Muscle layer of duodenum (tissue), 2 donors: ENCODE data around the gene TRABD2B.

Experiments used
- H3K27ac ChIP-seq: one replicate; pipeline ENCODE4 v1.7.0; 2013; ENCODE audit warnings: mild to moderate bottlenecking, low read length
- H3K27me3 ChIP-seq: one replicate; pipeline ENCODE4 v1.7.0; 2013; ENCODE audit warnings: low read depth, mild to moderate bottlenecking, control low read depth, low read length
- H3K36me3 ChIP-seq, 2 donors: one replicate each; pipeline ENCODE4 v1.7.0; 2013; ENCODE audit warnings: low read length in 2 of 2, control low read depth in 1 of 2, mild to moderate bottlenecking in 1 of 2; ENCODE audit not compliant: insufficient read depth in 2 of 2, control insufficient read depth in 1 of 2
- H3K4me1 ChIP-seq, 2 donors: one replicate each; pipeline ENCODE4 v1.7.0; 2013; ENCODE audit warnings: low read length in 2 of 2, mild to moderate bottlenecking in 2 of 2, control low read depth in 1 of 2, moderate library complexity in 1 of 2; ENCODE audit not compliant: insufficient read depth in 2 of 2, control insufficient read depth in 1 of 2
- H3K4me3 ChIP-seq, 2 donors: one replicate each; pipeline ENCODE4 v1.7.0; 2013; ENCODE audit warnings: low read length in 2 of 2, low read depth in 1 of 2, mild to moderate bottlenecking in 1 of 2
- H3K9me3 ChIP-seq, 2 donors: one replicate each; pipeline ENCODE4 v1.7.0; 2013; ENCODE audit warnings: low read length in 2 of 2, control low read depth in 1 of 2, mild to moderate bottlenecking in 1 of 2; ENCODE audit not compliant: control insufficient read depth in 1 of 2
- donor health status: healthy.

TRABD2B gene

GRCh38 chr1:47810964-47811682 lies 186.1 kb downstream of the TRABD2B start:
- Histone ChIP-seq H3K36me3 (no peaks in the 10 kb centered on the region), H3K27ac (no peak overlapping the region), H3K27me3 (no peaks in the 10 kb centered on the region), H3K4me1 (no peaks in the 10 kb centered on the region), H3K4me3 (no peak overlapping the region), H3K9me3 (no peaks in the 10 kb centered on the region)

- H3K27me3 ChIP-seq = no peaks in the 10 kb centered on the region
- no peaks in the 10 kb centered on the region for H3K36me3 ChIP-seq
- no peak overlapping the region for H3K27ac ChIP-seq
- H3K4me3 ChIP-seq = no peak overlapping the region
- no peaks in the 10 kb centered on the region for H3K4me1 ChIP-seq
- H3K9me3 ChIP-seq = no peaks in the 10 kb centered on the region
Observed at GRCh38 chr1:47809301-47810084, 187.7 kb downstream of the TRABD2B start.

- Histone ChIP-seq H3K4me1 (no peaks in the 10 kb centered on the region), H3K36me3 (no peaks in the 10 kb centered on the region), H3K27ac (no peak overlapping the region), H3K4me3 (no peak overlapping the region), H3K27me3 (no peaks in the 10 kb centered on the region), H3K9me3 (no peaks in the 10 kb centered on the region)
Observed at GRCh38 chr1:47808612-47809011, 188.6 kb downstream of the TRABD2B start.

- Histone ChIP-seq H3K27ac (no peak overlapping the region), H3K9me3 (no peaks in the 10 kb centered on the region), H3K27me3 (no peaks in the 10 kb centered on the region), H3K4me1 (no peaks in the 10 kb centered on the region), H3K36me3 (no peaks in the 10 kb centered on the region), H3K4me3 (no peak overlapping the region)
Observed at GRCh38 chr1:47805921-47806361, 191.2 kb downstream of the TRABD2B start.

GRCh38 chr1:47805018-47805417 lies 192.2 kb downstream of the TRABD2B start:
- Histone ChIP-seq H3K4me3 (no peak overlapping the region), H3K36me3 (no peaks in the 10 kb centered on the region), H3K9me3 (no peaks in the 10 kb centered on the region), H3K27ac (no peak overlapping the region), H3K4me1 (no peaks in the 10 kb centered on the region), H3K27me3 (no peaks in the 10 kb centered on the region)

GRCh38 chr1:47803815-47804501 lies 193.2 kb downstream of the TRABD2B start:
- Histone ChIP-seq H3K4me1 (no peaks in the 10 kb centered on the region), H3K27ac (no peak overlapping the region), H3K36me3 (no peaks in the 10 kb centered on the region), H3K27me3 (no peaks in the 10 kb centered on the region), H3K4me3 (no peak overlapping the region), H3K9me3 (no peaks in the 10 kb centered on the region)

- Histone ChIP-seq H3K9me3 (no peaks in the 10 kb centered on the region), H3K36me3 (no peaks in the 10 kb centered on the region)
Observed at GRCh38 chr1:47797575-47797974, 199.6 kb downstream of the TRABD2B start.

GRCh38 chr1:47796626-47797025 lies 200.6 kb downstream of the TRABD2B start:
- H3K27me3 ChIP-seq = no peaks in the 10 kb centered on the region
- H3K27ac ChIP-seq = no peak overlapping the region
- no peak overlapping the region for H3K4me3 ChIP-seq
- H3K36me3 ChIP-seq = no peaks in the 10 kb centered on the region
- H3K9me3 ChIP-seq = no peaks in the 10 kb centered on the region
- peaks cover 6% of the 10 kb centered on the region in 2 donors for H3K4me1 ChIP-seq

More at GRCh38 chr1:47797575-47797974, 199.6 kb downstream of the TRABD2B start:
- Histone ChIP-seq H3K27ac (no peak overlapping the region), H3K4me1 (peaks cover 6% of the 10 kb centered on the region in 2 donors), H3K27me3 (no peaks in the 10 kb centered on the region), H3K4me3 (no peak overlapping the region)

- no peak overlapping the region for H3K4me3 ChIP-seq
- H3K27ac ChIP-seq = no peak overlapping the region
- no peaks in the 10 kb centered on the region for H3K9me3 ChIP-seq
- no peaks in the 10 kb centered on the region for H3K27me3 ChIP-seq
- peaks cover 6% of the 10 kb centered on the region in 2 donors for H3K4me1 ChIP-seq
- no peaks in the 10 kb centered on the region for H3K36me3 ChIP-seq
Observed at GRCh38 chr1:47795102-47795501, 202.1 kb downstream of the TRABD2B start.

GRCh38 chr1:47794530-47794929 lies 202.7 kb downstream of the TRABD2B start:
- H3K27me3 ChIP-seq = no peaks in the 10 kb centered on the region
- H3K9me3 ChIP-seq = no peaks in the 10 kb centered on the region
- H3K4me1 ChIP-seq = peaks cover 6% of the 10 kb centered on the region in 2 donors
- no peaks in the 10 kb centered on the region for H3K36me3 ChIP-seq
- H3K4me3 ChIP-seq = no peak overlapping the region
- H3K27ac ChIP-seq = no peak overlapping the region

GRCh38 chr1:47794081-47794480 lies 203.1 kb downstream of the TRABD2B start:
- H3K4me3 ChIP-seq = no peak overlapping the region
- no peaks in the 10 kb centered on the region for H3K9me3 ChIP-seq
- no peaks in the 10 kb centered on the region for H3K27me3 ChIP-seq
- H3K36me3 ChIP-seq = no peaks in the 10 kb centered on the region
- peaks cover 6% of the 10 kb centered on the region in 2 donors for H3K4me1 ChIP-seq
- no peak overlapping the region for H3K27ac ChIP-seq
